GM10847 (cell line): ENCODE data around the gene SLC4A2.

Experiments used
- POLR2A ChIP-seq: IDR thresholded peaks from 2 replicates; pipeline ENCODE4 v1.6.1; 2011; ENCODE audit not compliant: insufficient read length; ENCODE audit errors: extremely low read depth

SLC4A2 gene

GRCh38 chr7:151018421-151019129 lies 40.8 kb upstream of the SLC4A2 start:
- TF ChIP-seq POLR2A, result no peak

- no peak for TF ChIP-seq POLR2A
Measured at GRCh38 chr7:151019130-151019447, 40.3 kb upstream of the SLC4A2 start.

- TF ChIP-seq POLR2A, result no peak
Measured at GRCh38 chr7:151020231-151020630, 39.2 kb upstream of the SLC4A2 start.

- TF ChIP-seq POLR2A, result no peak
Measured at GRCh38 chr7:151023232-151023631, 36.2 kb upstream of the SLC4A2 start.

- no peak for TF ChIP-seq POLR2A
Measured at GRCh38 chr7:151024435-151025056, 34.8 kb upstream of the SLC4A2 start, which contains the start of gene ATG9B. TSS of gene ATG9B (minus strand) at chr7:151024494. CDS start at chr7:151024423, 71 bp downstream.

GRCh38 chr7:151025924-151026671 lies 33.3 kb upstream of the SLC4A2 start:
- TF ChIP-seq POLR2A, result no peak

GRCh38 chr7:151028131-151028947 lies 31.1 kb upstream of the SLC4A2 start, which contains the start of gene ABCB8:
TSS of gene ABCB8 (plus strand) at chr7:151028450. CDS start at chr7:151028516, 66 bp downstream.
- TF ChIP-seq POLR2A, result peak; percentile 56

- no peak for TF ChIP-seq POLR2A
Measured at GRCh38 chr7:151028948-151029501, 30.4 kb upstream of the SLC4A2 start.

- TF ChIP-seq POLR2A, result no peak
Measured at GRCh38 chr7:151031011-151031410, 28.4 kb upstream of the SLC4A2 start.

- TF ChIP-seq POLR2A, result no peak
Measured at GRCh38 chr7:151032936-151033863, 26.2 kb upstream of the SLC4A2 start.

- TF ChIP-seq POLR2A, result no peak
Measured at GRCh38 chr7:151033864-151034249, 25.5 kb upstream of the SLC4A2 start.

GRCh38 chr7:151034312-151035025 lies 24.9 kb upstream of the SLC4A2 start:
- TF ChIP-seq POLR2A, result no peak

- no peak for TF ChIP-seq POLR2A
Measured at GRCh38 chr7:151035026-151035717, 24.2 kb upstream of the SLC4A2 start.
